ENCODE measurements around the gene GORAB. TPM values are rescaled to one million over a fixed set of nuclear protein-coding genes. Genes with fewer than 3 reads are reported as not detected.

GORAB gene
- total RNA-seq, 3 donors from 2014 or later (not counting 1 experiment from before 2014, with no cell fraction given) = 17.4 to 23.6 (median 20.8) TPM

DNA sequence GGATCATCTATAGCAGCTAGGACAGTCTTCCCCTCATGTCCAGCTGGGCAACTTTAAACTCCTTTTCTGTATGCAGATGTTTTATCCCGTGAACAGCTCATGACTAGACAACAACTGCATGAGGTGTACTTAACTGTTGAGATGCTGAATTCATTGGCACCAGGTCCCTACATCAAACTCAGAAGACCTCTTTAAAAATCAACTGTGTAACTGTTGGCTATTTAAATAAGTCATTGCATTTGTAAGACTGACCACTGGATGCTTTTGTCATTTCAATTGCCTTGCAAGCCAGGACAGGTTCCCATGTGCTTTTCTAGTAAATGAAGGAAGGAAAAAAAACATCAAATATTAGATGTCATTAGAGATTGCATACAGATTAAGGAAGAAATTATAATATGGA lies 28.3 kb upstream of the GORAB start:
- intact Hi-C loops (cut with micrococcal nuclease) = no loop called here
- H3K36me3 Mint-ChIP-seq = no peaks in the 10 kb centered on the region
- ATAC-seq = no peak
- DNase-seq = no peak
- Histone ChIP-seq H3K4me1 (ENCODE audit: control insufficient read depth, insufficient read depth, low read length) (no peaks in the 10 kb centered on the region), H3K27me3 (ENCODE audit: control insufficient read depth, insufficient read depth, low read length) (no peaks in the 10 kb centered on the region), H3K27ac (ENCODE audit: low read length) (no peak overlapping the region), H3K9me3 (ENCODE audit: control insufficient read depth, insufficient read depth, low read length) (no peaks in the 10 kb centered on the region), H3K36me3 (ENCODE audit: control insufficient read depth, insufficient read depth, low read length) (no peaks in the 10 kb centered on the region), H3K4me3 (ENCODE audit: low read length) (no peak overlapping the region)
- no peak overlapping the region for H3K4me3 Mint-ChIP-seq
- 75% methylated on average over 1 of the region's 1 CpG for WGBS (ENCODE audit: insufficient coverage)
- H3K27ac Mint-ChIP-seq = no peak overlapping the region
- H3K4me1 Mint-ChIP-seq = no peaks in the 10 kb centered on the region
- TF ChIP-seq, protein P1, sequence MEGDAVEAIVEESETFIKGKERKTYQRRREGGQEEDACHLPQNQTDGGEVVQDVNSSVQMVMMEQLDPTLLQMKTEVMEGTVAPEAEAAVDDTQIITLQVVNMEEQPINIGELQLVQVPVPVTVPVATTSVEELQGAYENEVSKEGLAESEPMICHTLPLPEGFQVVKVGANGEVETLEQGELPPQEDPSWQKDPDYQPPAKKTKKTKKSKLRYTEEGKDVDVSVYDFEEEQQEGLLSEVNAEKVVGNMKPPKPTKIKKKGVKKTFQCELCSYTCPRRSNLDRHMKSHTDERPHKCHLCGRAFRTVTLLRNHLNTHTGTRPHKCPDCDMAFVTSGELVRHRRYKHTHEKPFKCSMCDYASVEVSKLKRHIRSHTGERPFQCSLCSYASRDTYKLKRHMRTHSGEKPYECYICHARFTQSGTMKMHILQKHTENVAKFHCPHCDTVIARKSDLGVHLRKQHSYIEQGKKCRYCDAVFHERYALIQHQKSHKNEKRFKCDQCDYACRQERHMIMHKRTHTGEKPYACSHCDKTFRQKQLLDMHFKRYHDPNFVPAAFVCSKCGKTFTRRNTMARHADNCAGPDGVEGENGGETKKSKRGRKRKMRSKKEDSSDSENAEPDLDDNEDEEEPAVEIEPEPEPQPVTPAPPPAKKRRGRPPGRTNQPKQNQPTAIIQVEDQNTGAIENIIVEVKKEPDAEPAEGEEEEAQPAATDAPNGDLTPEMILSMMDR (IDR thresholded peaks at IDR 0.05) = no peak
- H3K9me3 Mint-ChIP-seq = peaks cover 0 to 2% of the 10 kb centered on the region in 2 donors
- H3K27me3 Mint-ChIP-seq (ENCODE audit: low read depth in 2 of 2) = peaks cover 18 to 35% of the 10 kb centered on the region in 2 donors

DNA sequence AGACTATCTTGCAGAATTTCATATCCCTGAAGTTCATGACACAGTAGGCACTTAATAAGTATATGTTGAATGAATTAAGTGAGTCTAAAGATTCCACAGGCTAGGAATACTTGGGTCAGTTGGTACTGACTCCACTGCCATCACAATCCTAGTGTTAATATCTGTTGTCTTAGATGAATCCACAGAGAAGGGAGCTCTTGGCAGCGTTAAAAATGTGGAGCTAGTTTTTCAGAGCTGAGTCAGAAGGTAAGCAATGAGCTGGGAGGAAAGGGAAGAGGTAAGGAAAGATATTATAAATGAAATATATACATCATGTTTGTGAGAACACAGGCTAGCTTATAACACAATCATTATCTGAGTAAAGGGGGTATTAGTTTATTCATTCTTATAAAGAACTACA lies 21.8 kb upstream of the GORAB start:
- H3K27me3 Mint-ChIP-seq (ENCODE audit: low read depth in 2 of 2) = peaks cover 17 to 18% of the 10 kb centered on the region in 2 donors
- DNase-seq = no peak
- H3K9me3 Mint-ChIP-seq = no peaks in the 10 kb centered on the region
- H3K4me3 Mint-ChIP-seq = no peak overlapping the region
- Histone ChIP-seq H3K27me3 (ENCODE audit: control insufficient read depth, insufficient read depth, low read length) (no peaks in the 10 kb centered on the region), H3K9me3 (ENCODE audit: control insufficient read depth, insufficient read depth, low read length) (no peaks in the 10 kb centered on the region), H3K4me1 (ENCODE audit: control insufficient read depth, insufficient read depth, low read length) (no peaks in the 10 kb centered on the region), H3K36me3 (ENCODE audit: control insufficient read depth, insufficient read depth, low read length) (no peaks in the 10 kb centered on the region), H3K4me3 (ENCODE audit: low read length) (no peak overlapping the region), H3K27ac (ENCODE audit: low read length) (no peak overlapping the region)
- no peaks in the 10 kb centered on the region for H3K36me3 Mint-ChIP-seq
- TF ChIP-seq, protein P1 (IDR thresholded peaks at IDR 0.05) = no peak
- intact Hi-C loops (cut with micrococcal nuclease) = no loop called here
- WGBS (ENCODE audit: insufficient coverage) = 80% methylated on average over 1 of the region's 1 CpG
- ATAC-seq = no peak
- no peak overlapping the region for H3K27ac Mint-ChIP-seq
- no peaks in the 10 kb centered on the region for H3K4me1 Mint-ChIP-seq

DNA sequence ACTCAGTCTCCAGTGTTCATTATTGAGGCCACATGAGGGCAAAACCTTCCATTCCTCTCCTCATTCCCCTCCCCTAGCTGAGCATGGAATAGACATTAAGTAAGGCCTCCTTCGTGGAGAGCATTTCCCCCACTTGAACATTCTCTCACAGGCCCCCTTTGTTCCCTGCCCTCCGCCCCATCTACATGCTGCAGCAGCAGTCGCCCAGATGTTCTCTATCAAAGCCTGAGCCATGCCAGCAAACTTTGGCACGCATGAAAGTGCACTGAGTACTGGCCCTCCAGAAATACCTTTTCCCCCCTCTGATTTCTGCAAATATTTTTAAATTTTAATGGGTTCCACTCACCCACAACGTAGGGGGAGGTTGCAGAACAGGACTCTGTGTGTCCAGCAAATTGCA lies 20.9 kb upstream of the GORAB start:
- DNase-seq = no peak
- H3K36me3 Mint-ChIP-seq = no peaks in the 10 kb centered on the region
- no peaks in the 10 kb centered on the region for H3K27me3 ChIP-seq (ENCODE audit: control insufficient read depth, insufficient read depth, low read length)
- no peak overlapping the region for H3K4me3 ChIP-seq (ENCODE audit: low read length)
- H3K27ac Mint-ChIP-seq = no peak overlapping the region
- peaks cover 17 to 18% of the 10 kb centered on the region in 2 donors for H3K27me3 Mint-ChIP-seq (ENCODE audit: low read depth in 2 of 2)
- 71% methylated on average over 5 of the region's 5 CpGs for WGBS (ENCODE audit: insufficient coverage)
- TF ChIP-seq, protein P1 (IDR thresholded peaks at IDR 0.05) = no peak
- intact Hi-C loops (cut with micrococcal nuclease) = no loop called here
- H3K36me3 ChIP-seq (ENCODE audit: control insufficient read depth, insufficient read depth, low read length) = no peaks in the 10 kb centered on the region
- H3K9me3 ChIP-seq (ENCODE audit: control insufficient read depth, insufficient read depth, low read length) = no peaks in the 10 kb centered on the region
- H3K9me3 Mint-ChIP-seq = no peaks in the 10 kb centered on the region
- H3K4me1 Mint-ChIP-seq = no peaks in the 10 kb centered on the region
- no peak for ATAC-seq
- H3K27ac ChIP-seq (ENCODE audit: low read length) = no peak overlapping the region
- no peak overlapping the region for H3K4me3 Mint-ChIP-seq
- H3K4me1 ChIP-seq (ENCODE audit: control insufficient read depth, insufficient read depth, low read length) = no peaks in the 10 kb centered on the region

- Mint-ChIP-seq H3K27ac (no peak overlapping the region), H3K27me3 (ENCODE audit: low read depth in 2 of 2) (peaks cover 9 to 13% of the 10 kb centered on the region in 2 donors), H3K36me3 (no peaks in the 10 kb centered on the region), H3K4me3 (no peak overlapping the region), H3K9me3 (no peaks in the 10 kb centered on the region), H3K4me1 (no peaks in the 10 kb centered on the region)
- Histone ChIP-seq H3K27me3 (ENCODE audit: control insufficient read depth, insufficient read depth, low read length) (no peaks in the 10 kb centered on the region), H3K36me3 (ENCODE audit: control insufficient read depth, insufficient read depth, low read length) (no peaks in the 10 kb centered on the region), H3K27ac (ENCODE audit: low read length) (no peak overlapping the region), H3K9me3 (ENCODE audit: control insufficient read depth, insufficient read depth, low read length) (no peaks in the 10 kb centered on the region), H3K4me1 (ENCODE audit: control insufficient read depth, insufficient read depth, low read length) (no peaks in the 10 kb centered on the region), H3K4me3 (ENCODE audit: low read length) (no peak overlapping the region)
- TF ChIP-seq, protein P1 (IDR thresholded peaks at IDR 0.05) = no peak
- ATAC-seq (no peak), DNase-seq (no peak)
- WGBS (ENCODE audit: insufficient coverage) = 60% methylated on average over 1 of the region's 1 CpG
- intact Hi-C loops (cut with micrococcal nuclease) = no loop called here
These were observed 18.8 kb upstream of the GORAB start for GRCh38 chr1:170513138-170513537.

Measured in natural killer cell (primary cell).